Lower leg skin (tissue), 4 donors: ENCODE results near the gene YY1. TPM values are rescaled to one million over a fixed set of nuclear protein-coding genes. Genes with fewer than 3 reads are reported as not detected.
"Not testable (repeated sequence)": the region's sequence is repeated elsewhere in the genome, so short reads cannot be mapped to it uniquely, and the experiment has no call there.

ENCODE experiments used
- DNase-seq, 2 donors: peaks; one replicate each; pipeline ENCODE4 v3.0.0-alpha.2; 2019; ENCODE audit warnings: low spot score in 2 of 2
- H3K4me3 ChIP-seq: fragments of 200-600 bp; sonication (generic); 2 replicates; pipeline ENCODE4 v1.5.1; 2017; ENCODE audit warnings: mild to moderate bottlenecking, low read depth; ENCODE audit not compliant: poor library complexity, severe bottlenecking
- POLR2A ChIP-seq, 2 donors: fragments of 450-650 bp; IDR thresholded peaks; one replicate each; pipeline ENCODE4 v1.6.1; 2016 to 2017; ENCODE audit warnings: antibody characterized with exemption in 2 of 2, mild to moderate bottlenecking in 1 of 2, moderate library complexity in 1 of 2
- WGBS, 2 donors: methylation state at CpG; one replicate each; pipeline ENCODE4 v1.1.5; 2018; 5-methylcytosine and 5-hydroxymethylcytosine counted together
- intact Hi-C: fragments of 100-400 bp; cut with DNase I; formaldehyde crosslinking; loops from one replicate; pipeline ENCODE4 v1.15.0; 2023; ENCODE audit warnings: low total_unique reads
- total RNA-seq, 4 donors: library from RNA; depleted of rRNA; stranded (reverse); fragments of >200 nt; gene quantifications; one replicate each; pipeline ENCODE4 v1.1.0, GENCODE V29; 2016
- TF ChIP-seq, protein P1 (sequence below), 3 donors: fragments of 450-650 bp; IDR thresholded peaks; one replicate each; pipeline ENCODE4 v1.5.1; 2016; ENCODE audit warnings: antibody characterized with exemption in 3 of 3, mild to moderate bottlenecking in 3 of 3, moderate library complexity in 2 of 3

YY1 gene
- total RNA-seq, 4 donors from 2014 or later = 46.7 to 61.5 (median 52.4) TPM

DNA sequence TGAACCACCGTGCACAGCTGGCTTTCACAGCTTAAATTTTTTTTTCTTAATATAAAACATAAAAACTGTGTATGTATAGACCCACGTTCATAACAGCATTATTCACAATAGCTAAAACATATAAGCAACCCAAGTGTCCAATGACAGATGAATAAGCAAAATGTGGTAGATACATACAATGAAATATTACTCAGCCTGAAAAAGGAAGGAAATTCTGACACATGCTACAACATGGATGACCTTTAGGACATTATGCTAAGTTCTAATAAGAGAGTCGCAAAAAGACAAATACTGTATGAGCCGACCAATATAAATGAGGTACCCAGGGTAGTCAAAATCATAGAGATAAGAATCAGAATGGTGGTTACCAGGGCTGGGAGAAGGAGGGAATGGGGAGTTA, 13.8 kb upstream of the YY1 start:
- 94 to 95% methylated on average over 4 of the region's 4 CpGs for WGBS, 2 donors
- no peak for DNase-seq
- no peak overlapping the region for H3K4me3 ChIP-seq
- no peak for TF ChIP-seq POLR2A (IDR thresholded peaks at IDR 0.05)
- TF ChIP-seq, protein P1, sequence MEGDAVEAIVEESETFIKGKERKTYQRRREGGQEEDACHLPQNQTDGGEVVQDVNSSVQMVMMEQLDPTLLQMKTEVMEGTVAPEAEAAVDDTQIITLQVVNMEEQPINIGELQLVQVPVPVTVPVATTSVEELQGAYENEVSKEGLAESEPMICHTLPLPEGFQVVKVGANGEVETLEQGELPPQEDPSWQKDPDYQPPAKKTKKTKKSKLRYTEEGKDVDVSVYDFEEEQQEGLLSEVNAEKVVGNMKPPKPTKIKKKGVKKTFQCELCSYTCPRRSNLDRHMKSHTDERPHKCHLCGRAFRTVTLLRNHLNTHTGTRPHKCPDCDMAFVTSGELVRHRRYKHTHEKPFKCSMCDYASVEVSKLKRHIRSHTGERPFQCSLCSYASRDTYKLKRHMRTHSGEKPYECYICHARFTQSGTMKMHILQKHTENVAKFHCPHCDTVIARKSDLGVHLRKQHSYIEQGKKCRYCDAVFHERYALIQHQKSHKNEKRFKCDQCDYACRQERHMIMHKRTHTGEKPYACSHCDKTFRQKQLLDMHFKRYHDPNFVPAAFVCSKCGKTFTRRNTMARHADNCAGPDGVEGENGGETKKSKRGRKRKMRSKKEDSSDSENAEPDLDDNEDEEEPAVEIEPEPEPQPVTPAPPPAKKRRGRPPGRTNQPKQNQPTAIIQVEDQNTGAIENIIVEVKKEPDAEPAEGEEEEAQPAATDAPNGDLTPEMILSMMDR (IDR thresholded peaks at IDR 0.05) = no peak
- intact Hi-C loops = no loop called here

DNA sequence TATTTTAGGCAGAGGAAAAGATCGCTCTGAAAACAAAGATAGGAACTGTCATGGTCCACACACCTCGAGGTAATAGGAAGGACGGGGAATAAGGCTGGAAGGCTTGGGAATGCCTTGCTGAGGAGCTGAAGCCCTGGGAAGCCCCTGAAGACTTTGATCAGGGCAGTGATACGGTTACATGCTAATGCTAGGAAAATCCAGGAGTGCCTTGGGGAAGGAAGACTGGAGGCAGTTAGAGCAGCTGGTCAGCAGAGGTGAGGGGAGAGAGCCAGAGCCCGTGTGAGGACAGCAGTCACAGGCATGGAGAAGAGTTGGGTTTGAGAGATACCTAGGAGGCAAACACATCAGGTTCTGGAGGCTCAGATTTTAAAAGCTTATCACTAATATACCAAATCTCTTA, 8.6 kb upstream of the YY1 start:
- TF ChIP-seq POLR2A (IDR thresholded peaks at IDR 0.05) = no peak
- TF ChIP-seq, protein P1 (IDR thresholded peaks at IDR 0.05) = no peak
- no peak for DNase-seq
- H3K4me3 ChIP-seq = no peak overlapping the region
- WGBS, 2 donors = 83 to 88% methylated on average over 5 of the region's 5 CpGs
- intact Hi-C loops = no loop called here

DNA sequence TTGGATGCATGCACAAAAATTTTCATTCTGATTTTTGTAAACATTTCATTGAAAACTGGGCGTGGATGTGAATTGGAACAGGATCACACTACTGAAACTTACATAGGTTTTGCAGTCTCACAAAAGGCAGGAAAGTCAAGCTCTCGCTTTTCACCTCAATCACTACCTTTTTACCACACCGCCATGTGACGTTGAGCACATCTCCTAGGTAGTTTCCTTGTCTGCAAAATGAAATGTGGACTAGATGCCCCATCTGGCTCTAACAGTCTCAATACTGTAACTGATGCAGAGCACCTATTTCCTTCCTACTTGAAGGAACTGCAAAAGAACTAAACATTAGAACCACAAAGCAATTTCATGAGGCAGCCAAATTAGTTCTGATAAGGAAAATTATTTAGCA, 4.4 kb upstream of the YY1 start:
- no peak overlapping the region for H3K4me3 ChIP-seq
- TF ChIP-seq, protein P1 (IDR thresholded peaks at IDR 0.05) = no peak
- no peak for TF ChIP-seq POLR2A (IDR thresholded peaks at IDR 0.05)
- 70 to 75% methylated on average over 4 of the region's 4 CpGs for WGBS, 2 donors
- intact Hi-C loops = no loop called here
- no peak for DNase-seq

DNA sequence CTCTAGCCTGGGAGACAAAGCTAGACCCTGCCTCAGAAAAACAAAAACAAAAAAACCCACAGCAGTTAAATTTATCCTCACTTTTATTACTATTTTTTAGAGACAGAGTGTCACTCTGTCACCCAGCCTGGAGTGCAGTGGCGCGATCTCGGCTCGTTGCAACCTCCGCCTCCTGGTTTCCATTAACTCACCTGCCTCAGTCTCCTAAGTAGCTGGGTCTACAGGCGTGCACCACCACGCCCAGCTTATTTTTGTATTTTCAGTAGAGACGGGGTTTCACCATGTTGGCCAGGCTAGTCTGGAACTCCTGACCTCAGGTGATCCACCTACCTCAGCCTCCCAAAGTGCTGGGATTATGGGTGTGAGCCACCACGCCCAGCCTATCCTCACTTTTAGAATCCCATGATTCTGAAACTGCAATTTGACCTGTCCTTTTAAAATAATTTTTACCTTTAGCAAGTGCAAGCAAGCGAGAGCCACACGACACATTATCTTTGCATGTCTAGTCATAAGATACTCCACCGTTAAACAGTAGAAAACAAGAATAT, 2.6 kb upstream of the YY1 start:
- 79 to 80% methylated on average over 12 of the region's 12 CpGs for WGBS, 2 donors
- intact Hi-C loops, H3K4me3 ChIP-seq, DNase-seq: not testable (repeated sequence)

DNA sequence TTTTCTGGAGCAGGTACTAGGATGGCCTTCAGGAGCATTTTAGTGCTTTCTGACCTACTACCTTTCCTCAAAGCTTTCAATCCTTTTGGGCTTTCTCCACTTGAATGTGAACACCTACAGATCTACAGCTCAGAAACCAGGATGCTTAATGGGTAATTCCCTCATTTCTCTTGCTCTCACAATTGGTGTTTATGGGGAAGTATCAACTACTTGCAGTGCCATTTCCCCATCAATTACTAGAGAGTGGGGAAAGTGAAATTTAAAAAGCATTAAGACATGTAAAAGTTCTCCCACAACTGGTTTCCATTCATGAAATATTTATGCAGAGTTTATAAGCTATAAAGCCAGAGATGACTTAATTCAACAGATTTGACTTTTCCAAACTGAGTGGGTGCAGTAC, 2.1 kb upstream of the YY1 start:
- TF ChIP-seq, protein P1 (IDR thresholded peaks at IDR 0.05) = no peak
- no peak for TF ChIP-seq POLR2A (IDR thresholded peaks at IDR 0.05)
- intact Hi-C loops = no loop called here

DNA sequence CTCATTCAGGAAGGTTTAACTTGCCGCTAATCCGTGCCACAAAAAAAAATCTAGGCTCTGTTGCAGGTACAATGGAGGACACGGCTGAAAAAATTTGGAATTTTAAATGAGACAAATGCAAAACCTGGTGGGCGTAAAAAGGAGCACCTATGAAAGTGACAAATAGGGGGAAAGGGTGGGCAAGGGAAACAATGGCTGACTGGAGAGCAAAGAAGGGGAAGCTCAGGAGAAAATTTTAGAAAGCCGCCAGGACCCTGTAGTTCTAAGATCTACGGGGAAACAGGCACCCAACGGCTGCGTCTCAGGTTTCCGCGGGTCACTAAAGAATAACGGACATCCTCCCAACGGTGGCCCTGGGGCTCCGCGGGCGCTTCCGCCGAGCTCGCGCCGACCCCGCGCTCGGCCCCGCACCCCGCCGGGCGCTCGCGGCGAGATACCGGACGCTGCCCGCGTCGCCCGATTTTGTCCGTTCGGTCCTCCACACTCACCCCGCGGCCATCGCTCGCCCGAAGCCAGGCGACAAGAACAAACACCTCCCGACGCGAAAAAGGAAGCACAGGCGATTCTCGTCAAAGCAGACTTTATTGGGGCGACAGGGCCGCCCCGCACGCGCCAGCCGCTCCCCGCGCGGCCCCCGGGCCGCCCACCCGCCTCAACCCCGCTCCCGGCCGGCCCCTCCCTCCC, 1.1 kb upstream of the YY1 start:
- peak overlapping the region; percentile 97 for H3K4me3 ChIP-seq
- peak; percentile 48 to 88 for DNase-seq
- intact Hi-C loops = no loop called here
- 1% methylated on average over 32 to 51 of the region's 64 CpGs for WGBS, 2 donors
- no peak for TF ChIP-seq POLR2A (IDR thresholded peaks at IDR 0.05)
- TF ChIP-seq, protein P1 (IDR thresholded peaks at IDR 0.05) = no peak

More for the DNA sequence above, 2.1 kb upstream of the YY1 start:
- DNase-seq = no peak
- H3K4me3 ChIP-seq = no peak overlapping the region
